GM23248 (cell line): ENCODE measurements around the gene ACSS2.

Experiments used
- EZH2 ChIP-seq: fragments of 200-600 bp; sonication (generic); IDR thresholded peaks from 2 replicates; pipeline ENCODE4 v1.6.1; 2018; ENCODE audit warnings: antibody characterized with exemption, mild to moderate bottlenecking; ENCODE audit not compliant: insufficient read depth, poor library complexity, severe bottlenecking
- EZH2phosphoT487 ChIP-seq: fragments of 200-600 bp; sonication (generic); IDR thresholded peaks from 2 replicates; pipeline ENCODE4 v1.6.1; 2018; ENCODE audit warnings: antibody characterized with exemption, moderate library complexity, mild to moderate bottlenecking, low read depth; ENCODE audit not compliant: insufficient read depth

DNA sequence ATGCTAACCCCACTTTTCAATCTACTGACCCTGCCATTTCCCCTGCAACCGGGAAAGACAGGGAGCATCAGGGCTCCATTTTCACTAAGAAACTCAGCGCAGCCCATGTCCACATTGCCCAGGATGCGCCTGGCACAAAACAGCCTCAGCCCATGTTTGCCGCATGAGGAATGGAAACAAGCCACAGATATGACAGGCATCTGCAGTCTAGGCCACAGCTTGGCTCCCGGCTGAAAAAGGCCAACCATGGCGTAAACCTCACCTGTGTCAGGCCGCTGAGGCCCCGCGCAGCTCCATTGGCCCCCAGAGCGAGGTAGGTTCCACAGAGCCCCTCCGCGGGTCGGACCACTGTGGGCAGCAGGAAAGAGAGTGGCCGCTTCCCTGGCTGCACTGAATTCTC is 25.4 kb upstream of the ACSS2 start:
- TF ChIP-seq EZH2 (no peak), EZH2phosphoT487 (no peak)
